HG03460 (cell line): Measurements from ENCODE around the gene ANP32B.
A peak's percentile ranks its signal among the peaks of the same experiment; 100 is the strongest.
"Not testable (repeated sequence)": the region's sequence is repeated elsewhere in the genome, so short reads cannot be mapped to it uniquely, and the experiment has no call there.

ENCODE experiments used
- ATAC-seq: cut with Tn5 transposase; IDR thresholded peaks from one replicate; pipeline ENCODE4 v1.9.1; 2021; ENCODE audit not compliant: unreplicated experiment

Gene ANP32B

GRCh38 chr9:97991818-97992217, 8.7 kb downstream of the ANP32B start:
- no peak for ATAC-seq

- ATAC-seq, result no peak
Measured at GRCh38 chr9:97992219-97992618, 9.1 kb downstream of the ANP32B start.

GRCh38 chr9:97993000-97993399, 9.9 kb downstream of the ANP32B start:
- ATAC-seq, result no peak

GRCh38 chr9:97994703-97995102, 11.6 kb downstream of the ANP32B start:
- ATAC-seq, result no peak

- not testable (repeated sequence) for ATAC-seq
Measured at GRCh38 chr9:97996676-97997075, 13.5 kb downstream of the ANP32B start.

GRCh38 chr9:97997330-97998276, 14.5 kb downstream of the ANP32B start:
- no peak for ATAC-seq

GRCh38 chr9:98002808-98003207, 19.7 kb downstream of the ANP32B start:
- no peak for ATAC-seq

- ATAC-seq, result no peak
Measured at GRCh38 chr9:98006127-98006796, 23.1 kb downstream of the ANP32B start.

GRCh38 chr9:98007251-98007928, 24.2 kb downstream of the ANP32B start:
- ATAC-seq, result no peak

GRCh38 chr9:98008764-98009163, 25.6 kb downstream of the ANP32B start:
- no peak for ATAC-seq

GRCh38 chr9:98009437-98009836, 26.3 kb downstream of the ANP32B start:
- ATAC-seq, result no peak

GRCh38 chr9:98009936-98010335, 26.8 kb downstream of the ANP32B start:
- ATAC-seq, result no peak

- ATAC-seq, result peak; percentile 82
Measured at GRCh38 chr9:98010445-98010844, 27.3 kb downstream of the ANP32B start.

- ATAC-seq, result no peak
Measured at GRCh38 chr9:98011122-98011521, 28.0 kb downstream of the ANP32B start.

- ATAC-seq, result no peak
Measured at GRCh38 chr9:98016137-98016680, 33.1 kb downstream of the ANP32B start.

- ATAC-seq, result no peak
Measured at GRCh38 chr9:98017306-98017705, 34.2 kb downstream of the ANP32B start.

- no peak for ATAC-seq
Measured at GRCh38 chr9:98018347-98018746, 35.2 kb downstream of the ANP32B start.

GRCh38 chr9:98019098-98019497, 36.0 kb downstream of the ANP32B start:
- no peak for ATAC-seq

GRCh38 chr9:98019869-98020268, 36.7 kb downstream of the ANP32B start:
- not testable (repeated sequence) for ATAC-seq

- no peak for ATAC-seq
Measured at GRCh38 chr9:98020476-98021145, 37.5 kb downstream of the ANP32B start.
